Keratinocyte (primary cell): ENCODE results near the gene ITPR1. TPM values are rescaled to one million over a fixed set of nuclear protein-coding genes. Genes with fewer than 3 reads are reported as not detected.

Experiments
- DNase-seq: peaks from one replicate; pipeline ENCODE4 v3.0.0-alpha.2; 2011; ENCODE audit warnings: low read depth, missing footprints, low spot score
- FAIRE-seq: peaks from 2 replicates; lab custom pipeline; 2011; peaks lifted over from hg19 to GRCh38; lab: Jason Lieb, UNC
- H2AFZ ChIP-seq: 2 replicates; pipeline ENCODE4 v1.6.0; 2012; ENCODE audit warnings: low read length, control low read depth, inconsistent platforms; ENCODE audit not compliant: control insufficient read depth
- H3K27ac ChIP-seq: 2 replicates; pipeline ENCODE4 v1.5.1; 2011; ENCODE audit warnings: low read length; ENCODE audit not compliant: control insufficient read depth, insufficient read depth
- H3K27me3 ChIP-seq: 3 replicates; pipeline ENCODE4 v1.6.0; 2011; ENCODE audit warnings: low read length; ENCODE audit not compliant: control insufficient read depth, insufficient read depth; ENCODE audit errors: extremely low read depth
- H3K36me3 ChIP-seq, 2 experiments: 2 replicates in 1 of 2; 3 replicates in 1 of 2; pipeline ENCODE4 v1.5.1; 2011; ENCODE audit warnings: low read length in 2 of 2, mild to moderate bottlenecking in 1 of 2; ENCODE audit not compliant: control insufficient read depth in 2 of 2, insufficient read depth in 2 of 2; ENCODE audit errors: extremely low read depth in 1 of 2
- H3K4me1 ChIP-seq: 3 replicates; pipeline ENCODE4 v1.5.1; 2011; ENCODE audit warnings: low read length; ENCODE audit not compliant: control insufficient read depth, insufficient read depth; ENCODE audit errors: extremely low read depth
- H3K4me2 ChIP-seq: 3 replicates; pipeline ENCODE4 v1.6.0; 2011; ENCODE audit warnings: low read depth, low read length; ENCODE audit not compliant: control insufficient read depth, insufficient read depth; ENCODE audit errors: extremely low read depth
- H3K4me3 ChIP-seq, 3 experiments: fragments of 200-600 bp in 1 of 3; sonication (generic) in 1 of 3; 2 replicates in 2 of 3; 3 replicates in 1 of 3; pipeline ENCODE4 v1.5.1; 2011 to 2016; ENCODE audit warnings: low read length in 3 of 3, mild to moderate bottlenecking in 3 of 3, control low read depth in 2 of 3, inconsistent platforms in 1 of 3, low read depth in 1 of 3, mixed read lengths in 1 of 3, mixed run types in 1 of 3, moderate library complexity in 1 of 3; ENCODE audit not compliant: control insufficient read depth in 2 of 3, insufficient read depth in 2 of 3; ENCODE audit errors: extremely low read depth in 1 of 3
- H3K79me2 ChIP-seq: 2 replicates; pipeline ENCODE4 v1.6.0; 2012; ENCODE audit warnings: low read length; ENCODE audit not compliant: control insufficient read depth, insufficient read depth
- H3K9ac ChIP-seq: 3 replicates; pipeline ENCODE4 v1.6.0; 2011; ENCODE audit warnings: low read length; ENCODE audit not compliant: control insufficient read depth, insufficient read depth; ENCODE audit errors: extremely low read depth
- H3K9me1 ChIP-seq: 3 replicates; pipeline ENCODE4 v1.6.0; 2011; ENCODE audit warnings: low read length; ENCODE audit not compliant: control insufficient read depth, insufficient read depth; ENCODE audit errors: extremely low read depth
- H3K9me3 ChIP-seq: 2 replicates; pipeline ENCODE4 v1.5.1; 2012; ENCODE audit warnings: low read depth, low read length; ENCODE audit not compliant: control insufficient read depth
- H4K20me1 ChIP-seq: 3 replicates; pipeline ENCODE4 v1.6.0; 2011; ENCODE audit warnings: low read length; ENCODE audit not compliant: control insufficient read depth, insufficient read depth; ENCODE audit errors: extremely low read depth
- CTCF ChIP-seq, 3 experiments: IDR thresholded peaks in 1 of 3; conservative IDR thresholded peaks in 1 of 3; optimal IDR thresholded peaks in 1 of 3; 2 replicates in 2 of 3; 3 replicates in 1 of 3; pipeline versions ENCODE3 to v1.5.1; 2011; ENCODE audit warnings: low read length in 3 of 3, mild to moderate bottlenecking in 3 of 3, moderate library complexity in 2 of 3, control low read depth in 1 of 3, inconsistent platforms in 1 of 3; ENCODE audit not compliant: insufficient read depth in 2 of 3; ENCODE audit errors: extremely low read depth in 1 of 3
- EZH2 ChIP-seq: IDR thresholded peaks from one replicate; pipeline ENCODE4 v1.6.1; 2012; ENCODE audit warnings: inconsistent platforms, mild to moderate bottlenecking, low read length, moderate library complexity
- dilution Hi-C: fragments of 300-500 bp; cut with MboI; formaldehyde crosslinking; loops from one replicate; pipeline ENCODE4 v1.7.0; 2020; ENCODE audit warnings: low sequenced_read_pairs; ENCODE audit not compliant: extremely low pct_ligation_motif_present
- polyA plus RNA-seq, 5 experiments: library from polyadenylated mRNA; depleted of rRNA in 3 of 5; stranded (reverse) in 3 of 5; stranded (forward) in 1 of 5; unstranded in 1 of 5; fragments of >200 nt; gene quantifications; 1 replicate in 1 of 5; 2 replicates in 3 of 5; 3 replicates in 1 of 5; pipeline versions ENCODE4 v1.2.1 to v1.2.3, GENCODE V29; 2011 to 2012; ENCODE audit warnings: missing spikeins in 2 of 5, low read depth in 1 of 5, low replicate concordance in 1 of 5

Gene ITPR1
- polyA plus RNA-seq, 1 donor (not counting 4 experiments of a cell fraction or from before 2014, with no cell fraction given) = 3.5 TPM

GRCh38 chr3:4714045-4714444 is 220.9 kb downstream of the ITPR1 start:
- H3K4me3 ChIP-seq = no peak overlapping the region
- no peak overlapping the region for H3K4me2 ChIP-seq
- no peak overlapping the region for H3K9ac ChIP-seq
- no peak overlapping the region for H3K27ac ChIP-seq
- dilution Hi-C loops = loop anchor here (10.0 kb wide), 1 partner anchor 271 kb away; no protein-coding TSS in a partner anchor
- no peaks in the 10 kb centered on the region for H3K9me1 ChIP-seq
- H3K79me2 ChIP-seq = no peaks in the 10 kb centered on the region
- no peaks in the 10 kb centered on the region for H4K20me1 ChIP-seq
- H3K9me3 ChIP-seq = no peaks in the 10 kb centered on the region
- FAIRE-seq (no peak), DNase-seq (no peak)
- no peaks in the 10 kb centered on the region for H3K27me3 ChIP-seq
- peaks cover 19% of the 10 kb centered on the region for H3K4me1 ChIP-seq
- no peak overlapping the region for H2AFZ ChIP-seq
- TF ChIP-seq CTCF (optimal IDR thresholded peaks at IDR 0.05 in 1 of 3, IDR thresholded peaks at IDR 0.05 in 1 of 3, conservative IDR thresholded peaks at IDR 0.05 in 1 of 3; ENCODE audit: extremely low read depth in 1 of 3, insufficient read depth in 2 of 3, low read length in 3 of 3) (no peak), EZH2 (no peak)
- H3K36me3 ChIP-seq = no peaks in the 10 kb centered on the region

- H3K9ac ChIP-seq = no peak overlapping the region
- FAIRE-seq (no peak), DNase-seq (no peak)
- peaks cover 27% of the 10 kb centered on the region for H3K4me1 ChIP-seq
- no peak overlapping the region for H3K4me3 ChIP-seq
- H3K27ac ChIP-seq = no peak overlapping the region
- no peaks in the 10 kb centered on the region for H3K27me3 ChIP-seq
- no peak for TF ChIP-seq EZH2
- TF ChIP-seq CTCF (optimal IDR thresholded peaks at IDR 0.05 in 1 of 3, IDR thresholded peaks at IDR 0.05 in 1 of 3, conservative IDR thresholded peaks at IDR 0.05 in 1 of 3; ENCODE audit: extremely low read depth in 1 of 3, insufficient read depth in 2 of 3, low read length in 3 of 3) = no peak
- no peaks in the 10 kb centered on the region for H3K36me3 ChIP-seq
- no peak overlapping the region for H2AFZ ChIP-seq
- no peaks in the 10 kb centered on the region for H3K9me3 ChIP-seq
- H4K20me1 ChIP-seq = no peaks in the 10 kb centered on the region
- no peak overlapping the region for H3K4me2 ChIP-seq
- dilution Hi-C loops = loop anchor here (10.0 kb wide), 1 partner anchor 269 kb away; no protein-coding TSS in a partner anchor
- H3K9me1 ChIP-seq = no peaks in the 10 kb centered on the region
- no peaks in the 10 kb centered on the region for H3K79me2 ChIP-seq
Measured at GRCh38 chr3:4716266-4716665, 223.1 kb downstream of the ITPR1 start.
